ENCODE data around the gene STOML1. TPM values are rescaled to one million over a fixed set of nuclear protein-coding genes. Genes with fewer than 3 reads are reported as not detected.

The STOML1 gene
- total RNA-seq, 1 donor from 2014 or later: 9.7 TPM

GRCh38 chr15:73996939-73997338 is 4.8 kb upstream of the STOML1 start:
- H3K36me3 Mint-ChIP-seq (ENCODE audit: low read depth): no peaks in the 10 kb centered on the region
- H3K4me3 Mint-ChIP-seq: peak overlapping the region; percentile 94
- H3K4me1 Mint-ChIP-seq: peaks cover 42% of the 10 kb centered on the region
- no peak for TF ChIP-seq CTCF (conservative IDR thresholded peaks at IDR 0.05)
- no peaks in the 10 kb centered on the region for H3K9me3 Mint-ChIP-seq
- no peak for DNase-seq (ENCODE audit: low read depth, low spot score)
- H3K27ac Mint-ChIP-seq (ENCODE audit: unreplicated experiment): no peak overlapping the region
- no peaks in the 10 kb centered on the region for H3K27me3 Mint-ChIP-seq (ENCODE audit: low read depth)

- H3K4me1 Mint-ChIP-seq: peaks cover 42% of the 10 kb centered on the region
- no peaks in the 10 kb centered on the region for H3K36me3 Mint-ChIP-seq (ENCODE audit: low read depth)
- no peak for DNase-seq (ENCODE audit: low read depth, low spot score)
- no peak for TF ChIP-seq CTCF (conservative IDR thresholded peaks at IDR 0.05)
- peak overlapping the region; percentile 94 for H3K4me3 Mint-ChIP-seq
- H3K9me3 Mint-ChIP-seq: no peaks in the 10 kb centered on the region
- H3K27ac Mint-ChIP-seq (ENCODE audit: unreplicated experiment): no peak overlapping the region
- no peaks in the 10 kb centered on the region for H3K27me3 Mint-ChIP-seq (ENCODE audit: low read depth)
Measured at GRCh38 chr15:73996267-73996666, 4.2 kb upstream of the STOML1 start.

GRCh38 chr15:73994912-73995622 is 3.0 kb upstream of the STOML1 start:
- Mint-ChIP-seq H3K4me3 (peak overlapping the region; percentile 94), H3K9me3 (no peaks in the 10 kb centered on the region), H3K27me3 (ENCODE audit: low read depth) (no peaks in the 10 kb centered on the region), H3K27ac (ENCODE audit: unreplicated experiment) (peak overlapping the region; percentile 81), H3K36me3 (ENCODE audit: low read depth) (no peaks in the 10 kb centered on the region), H3K4me1 (peaks cover 42% of the 10 kb centered on the region)
- no peak for TF ChIP-seq CTCF (conservative IDR thresholded peaks at IDR 0.05)
- no peak for DNase-seq (ENCODE audit: low read depth, low spot score)

- H3K9me3 Mint-ChIP-seq: no peaks in the 10 kb centered on the region
Measured at GRCh38 chr15:73994413-73994883, 2.4 kb upstream of the STOML1 start, which contains the start of gene PML. PML (plus strand) TSS chr15:73994716; CDS start chr15:73994813, 97 bp downstream.

More at GRCh38 chr15:73994413-73994883, 2.4 kb upstream of the STOML1 start, which contains the start of gene PML:
- Mint-ChIP-seq H3K27me3 (ENCODE audit: low read depth) (no peaks in the 10 kb centered on the region), H3K27ac (ENCODE audit: unreplicated experiment) (peak within 1 kb of the TSS; percentile 81), H3K4me3 (peak within 1 kb of the TSS; percentile 94), H3K4me1 (peaks cover 42% of the 10 kb centered on the region), H3K36me3 (ENCODE audit: low read depth) (no peaks in the 10 kb centered on the region)
- DNase-seq (ENCODE audit: low read depth, low spot score): peak; percentile 86
- no peak for TF ChIP-seq CTCF (conservative IDR thresholded peaks at IDR 0.05)

Data from neural crest cell (in vitro differentiated cells).